AG20443 (cell line): ENCODE measurements around the gene CRK.
"Not testable (repeated sequence)": the region's sequence is repeated elsewhere in the genome, so short reads cannot be mapped to it uniquely, and the experiment has no call there.

Experiments used
- DNase-seq: peaks from one replicate; pipeline ENCODE4 v3.0.0; 2012; ENCODE audit warnings: low spot score, mixed read lengths

The CRK gene

DNA sequence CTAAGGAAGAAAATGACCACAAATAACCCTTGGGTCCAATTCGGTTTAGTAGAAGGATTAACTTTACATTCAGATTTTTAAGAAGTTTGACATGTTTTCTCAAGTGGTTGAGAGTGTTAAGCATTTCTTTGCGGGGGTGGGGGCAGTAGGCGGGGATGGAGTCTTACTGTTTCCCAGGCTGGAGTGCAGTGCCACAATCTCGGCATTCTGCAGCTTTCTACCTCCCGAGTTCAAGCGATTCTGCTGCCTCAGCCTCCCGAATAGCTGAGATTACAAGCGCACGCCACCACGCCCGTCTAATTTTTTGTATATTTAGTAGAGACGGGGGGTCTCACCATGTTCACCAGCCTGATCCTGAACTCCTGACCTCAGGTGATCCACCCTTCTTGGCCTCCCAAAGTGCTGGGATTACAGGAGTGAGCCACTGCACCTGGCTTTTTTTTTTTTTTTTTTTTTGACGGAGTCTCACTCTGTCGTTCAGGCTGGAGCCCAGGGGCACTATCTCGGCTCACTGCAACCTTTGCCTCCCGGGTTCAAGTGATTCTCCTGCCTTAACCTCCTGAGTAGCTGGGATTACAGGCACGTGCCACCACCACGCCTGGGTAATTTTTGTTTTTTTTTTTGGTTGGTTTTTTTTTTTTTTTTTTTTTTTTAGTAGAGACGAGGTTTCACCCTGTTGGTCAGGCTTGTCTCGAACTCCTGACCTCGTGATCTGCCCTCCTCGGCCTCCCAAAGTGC lies 68.4 kb downstream of the CRK start:
- DNase-seq: not testable (repeated sequence)

DNA sequence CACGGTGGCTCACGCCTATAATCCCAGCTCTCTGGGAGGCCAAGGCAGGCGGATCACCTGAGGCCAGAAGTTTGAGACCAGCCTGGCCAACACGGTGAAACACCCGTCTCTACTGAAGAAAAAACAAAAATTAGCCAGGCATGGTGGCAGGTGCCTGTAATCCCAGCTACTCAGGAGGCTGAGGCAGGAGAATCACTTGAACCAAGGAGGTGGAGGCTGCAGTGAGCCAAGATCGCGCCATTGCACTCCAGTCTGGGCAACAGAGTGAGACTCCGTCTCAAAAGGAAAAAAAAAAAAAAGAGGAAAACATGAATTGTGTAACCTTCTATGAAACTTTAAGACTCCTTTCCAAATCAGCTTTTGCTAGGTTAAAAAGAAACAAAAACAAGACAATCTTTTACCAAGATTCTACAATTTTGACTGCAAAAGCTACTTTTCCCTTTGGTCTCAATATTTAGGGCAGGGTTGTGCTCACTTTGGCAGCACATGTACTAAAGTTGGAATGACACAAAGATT lies 69.3 kb downstream of the CRK start:
- DNase-seq: not testable (repeated sequence)

DNA sequence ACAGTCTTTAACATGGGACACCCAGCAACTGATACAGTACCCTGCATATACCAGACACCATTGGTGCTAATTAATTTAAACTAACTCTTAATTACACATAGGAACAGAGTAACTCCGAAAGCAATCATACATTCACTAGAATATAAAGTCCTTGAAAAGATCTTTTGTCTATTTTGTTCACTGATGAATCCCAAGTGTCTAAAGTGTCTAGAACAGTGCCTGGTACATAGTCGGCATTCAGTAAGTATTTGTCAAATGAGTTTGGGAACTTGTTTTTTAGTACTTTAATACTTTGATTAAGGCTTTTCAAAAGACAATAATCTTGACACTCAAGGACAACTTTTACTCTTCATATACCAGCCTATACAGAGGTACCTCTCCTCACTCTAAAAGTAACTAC lies 69.8 kb downstream of the CRK start:
- no peak for DNase-seq

DNA sequence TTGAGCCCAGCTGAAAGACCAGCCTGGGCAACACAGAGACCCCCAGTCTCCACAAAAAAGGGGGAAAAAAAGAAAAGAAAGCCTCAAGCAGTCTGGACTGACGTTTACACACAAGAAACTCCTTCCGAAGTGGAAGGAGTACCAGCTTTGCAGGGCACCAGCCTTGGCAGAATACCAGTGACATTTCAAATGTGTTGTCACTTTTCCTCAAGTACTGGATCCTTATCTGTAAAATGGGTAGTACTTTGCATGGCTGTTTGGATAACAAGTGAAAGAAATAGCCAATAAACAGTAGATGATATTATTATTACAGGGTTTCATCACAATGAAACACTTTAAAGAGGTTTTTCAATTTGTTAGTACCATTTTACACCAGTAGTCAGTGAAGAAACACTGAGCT lies 70.2 kb downstream of the CRK start:
- no peak for DNase-seq

DNA sequence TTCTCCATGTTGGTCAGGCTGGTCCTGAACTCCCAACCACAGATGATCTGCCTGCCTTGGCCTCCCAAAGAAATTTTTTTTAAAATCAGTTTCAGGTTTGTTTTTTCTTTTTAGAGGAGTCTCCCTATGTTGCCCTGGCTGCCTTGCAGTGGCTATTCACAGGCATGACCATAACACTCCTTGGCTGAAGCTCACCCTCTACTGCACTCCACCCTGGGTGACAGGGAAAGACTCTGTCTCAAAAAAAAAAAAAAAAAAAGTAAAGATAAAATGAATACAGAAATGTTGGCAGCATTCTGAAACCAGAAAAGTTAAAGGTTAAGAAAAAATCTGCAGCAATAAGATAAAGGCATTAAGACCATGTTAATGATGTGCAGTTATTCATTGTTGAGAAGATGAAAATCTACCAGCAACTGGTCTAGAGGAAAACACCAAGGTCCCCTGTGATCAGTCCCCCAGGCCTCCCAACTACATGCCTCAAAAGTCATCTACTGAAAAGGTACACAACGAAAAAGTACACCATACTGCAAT lies 71.1 kb downstream of the CRK start:
- no peak for DNase-seq

DNA sequence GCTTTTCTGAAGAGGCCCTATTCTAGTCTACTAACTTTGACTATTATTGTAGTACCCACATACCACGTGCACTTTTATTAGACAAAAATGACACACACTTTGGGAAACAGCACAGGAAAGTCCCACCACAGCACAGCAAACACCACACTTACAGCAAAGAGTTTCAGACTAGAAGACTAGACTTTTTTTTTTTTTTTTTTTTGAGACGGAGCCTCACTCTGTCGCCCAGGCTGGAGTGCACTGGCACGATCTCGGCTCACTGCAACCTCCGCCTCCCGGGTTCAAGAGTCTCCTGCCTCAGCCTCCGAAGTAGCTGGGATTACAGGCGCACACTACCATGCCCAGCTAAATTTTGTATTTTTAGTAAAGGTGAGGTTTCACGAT lies 76.1 kb downstream of the CRK start:
- no peak for DNase-seq

DNA sequence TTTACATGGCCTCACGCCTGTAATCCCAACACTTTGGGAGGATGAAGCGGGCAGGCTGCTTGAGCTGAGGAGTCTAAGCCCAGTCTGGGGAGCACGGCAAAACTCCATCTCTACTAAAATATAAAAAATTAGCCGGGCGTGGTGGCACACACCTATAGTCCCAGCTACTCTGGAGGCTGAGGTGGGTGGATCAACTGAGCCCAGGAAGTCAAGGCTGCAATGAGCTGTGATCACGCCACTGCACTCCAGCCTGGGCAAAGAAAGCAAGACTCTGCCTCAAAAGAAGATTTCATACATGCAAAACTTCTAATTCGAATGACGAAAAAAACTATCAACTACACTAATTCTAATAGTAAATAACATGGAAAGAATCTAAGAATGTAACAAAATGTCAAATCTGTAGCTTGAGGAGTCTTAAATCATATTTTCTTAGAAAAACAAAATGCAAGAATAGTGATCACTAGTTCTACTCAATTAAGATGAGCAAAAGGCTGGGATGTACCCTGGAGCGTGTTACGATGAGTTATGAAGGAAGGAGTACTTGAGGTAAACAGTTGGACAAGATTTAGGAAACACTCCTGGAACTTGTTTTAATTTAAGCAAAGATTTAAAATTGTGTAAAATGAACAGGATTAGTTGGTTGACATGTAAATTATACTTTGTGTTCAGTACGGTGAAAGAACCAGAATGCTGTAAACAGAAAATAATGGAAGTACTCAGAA lies 76.7 kb downstream of the CRK start:
- DNase-seq: no peak

DNA sequence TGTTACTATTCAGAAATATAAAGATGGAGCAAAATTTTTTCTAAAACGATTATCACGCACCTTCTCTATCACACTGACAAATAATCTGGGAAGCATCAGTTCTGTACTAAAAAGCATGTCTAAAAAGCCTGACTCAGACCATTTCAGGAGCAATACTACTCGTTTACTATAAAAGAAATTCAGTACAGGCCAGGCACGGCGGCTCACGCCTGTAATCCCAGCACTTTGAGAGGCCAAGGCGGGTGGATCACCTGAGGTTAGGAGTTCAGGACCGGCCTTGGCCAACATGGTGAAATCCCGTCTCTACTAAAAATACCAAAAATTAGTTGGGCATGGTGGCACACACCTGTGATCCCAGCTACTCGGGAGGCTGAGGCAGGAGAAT lies 77.6 kb downstream of the CRK start:
- not testable (repeated sequence) for DNase-seq

DNA sequence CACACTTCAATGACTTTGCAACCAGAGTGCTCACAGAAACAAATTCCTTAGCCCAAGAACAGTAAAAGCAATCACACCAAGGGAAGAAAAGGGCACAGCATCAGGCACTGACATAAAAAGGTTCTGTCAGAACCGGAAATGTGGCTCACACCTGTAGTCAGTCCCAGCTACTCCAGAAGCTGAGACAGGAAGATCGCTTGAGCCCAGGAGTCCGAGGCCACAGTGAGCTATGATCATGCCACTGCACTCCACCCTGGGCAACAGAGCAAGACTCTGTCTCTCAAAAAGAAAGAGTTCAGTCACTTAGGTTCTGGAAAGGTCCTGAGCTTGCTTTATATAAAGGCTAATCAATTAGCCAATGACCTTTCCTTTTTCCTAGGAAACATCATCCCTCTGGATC lies 78.7 kb downstream of the CRK start:
- DNase-seq: no peak

DNA sequence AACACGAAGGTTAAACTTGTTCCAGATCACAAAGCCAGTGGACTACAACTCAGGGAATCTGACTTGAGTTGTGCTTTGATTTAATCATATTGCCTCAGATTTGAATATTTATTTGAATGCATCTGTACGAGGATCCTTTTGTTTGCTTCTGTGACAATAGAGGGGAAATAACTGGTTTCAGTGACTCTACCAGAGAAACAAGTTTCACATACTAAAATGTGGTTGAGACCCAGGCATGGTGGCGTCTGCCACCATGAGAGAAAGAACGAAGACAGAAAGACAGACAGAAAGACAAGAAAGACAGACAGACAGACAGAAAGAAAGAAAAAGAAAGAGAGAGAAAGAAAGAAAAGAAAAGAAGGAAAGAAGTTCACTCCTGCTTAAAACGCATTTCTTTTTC lies 80.0 kb downstream of the CRK start:
- no peak for DNase-seq

DNA sequence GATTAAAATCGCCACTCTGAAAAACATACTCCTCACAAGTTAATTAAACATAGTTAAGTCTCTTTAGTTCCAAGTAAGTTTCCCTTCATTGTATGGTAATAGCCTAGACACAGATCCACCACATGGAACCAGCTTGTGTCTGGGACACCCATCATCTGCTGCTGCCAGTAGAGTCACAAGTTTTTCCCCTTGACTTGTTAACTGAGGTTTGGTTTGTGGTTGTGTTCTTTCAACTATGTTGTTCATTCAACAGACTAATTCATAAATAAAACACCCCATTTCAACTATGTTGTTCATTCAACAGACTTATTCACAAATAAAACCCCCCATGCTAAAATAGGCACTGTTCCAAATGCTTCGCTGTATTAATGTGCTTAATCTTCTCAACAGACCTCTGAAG lies 80.4 kb downstream of the CRK start:
- DNase-seq: no peak

DNA sequence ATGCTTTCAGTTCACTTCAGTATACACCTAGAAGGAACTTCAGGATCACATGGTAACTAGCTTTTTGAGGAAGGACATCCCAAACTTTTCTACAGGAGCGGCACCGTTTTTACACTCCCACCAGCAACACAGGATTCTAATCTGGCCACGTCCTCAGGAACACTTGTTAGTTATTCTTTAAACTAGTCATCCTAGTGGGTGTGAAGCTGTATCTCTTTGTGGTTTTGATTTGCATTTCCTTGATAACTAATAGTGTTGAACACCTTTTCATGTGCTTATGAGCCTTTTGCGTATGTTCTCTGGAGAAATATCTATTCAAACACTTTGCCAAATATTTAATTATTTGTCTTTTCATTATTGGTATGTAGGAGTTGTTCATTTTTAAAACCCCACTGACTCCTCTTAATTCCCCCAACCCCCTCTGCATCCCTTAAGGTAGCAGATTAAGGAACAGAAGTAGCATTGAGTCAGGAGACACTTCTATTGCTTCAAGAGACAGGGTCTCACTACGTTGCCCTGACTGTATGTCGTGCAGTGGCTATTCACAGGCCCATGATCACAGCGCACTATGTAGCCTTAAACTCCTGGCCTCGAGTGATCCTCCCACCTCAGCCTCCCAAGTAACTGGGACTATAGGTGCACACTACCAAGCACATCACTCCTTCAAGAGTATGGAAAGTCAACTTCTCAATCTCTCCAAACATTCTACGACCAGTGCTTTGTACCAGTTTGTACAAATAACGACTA lies 81.4 kb downstream of the CRK start:
- DNase-seq: no peak

DNA sequence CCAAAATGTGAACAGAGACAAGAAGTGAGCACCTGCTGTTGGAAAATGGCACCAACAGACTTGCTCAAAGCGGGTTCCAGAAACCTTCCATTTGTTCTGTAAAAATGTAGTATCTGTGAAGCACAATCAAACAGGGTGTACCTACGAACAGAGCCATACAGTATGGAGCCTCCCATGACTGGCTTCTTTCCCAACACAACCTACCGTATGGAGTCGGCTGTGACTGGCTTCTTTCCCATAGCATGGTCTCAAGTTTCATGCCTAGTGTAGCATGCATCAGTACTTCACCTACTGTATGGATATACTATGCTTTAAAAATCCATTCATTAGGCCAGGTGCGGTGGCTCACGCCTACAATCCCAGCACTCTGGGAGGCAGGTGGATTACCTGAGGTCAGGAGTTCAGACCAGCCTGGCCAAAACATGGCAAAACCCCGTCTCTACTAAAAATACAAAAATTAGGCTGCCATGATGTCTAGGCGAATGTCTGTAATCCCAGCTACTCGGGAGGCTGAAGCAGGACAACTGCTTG lies 82.3 kb downstream of the CRK start:
- DNase-seq: no peak

DNA sequence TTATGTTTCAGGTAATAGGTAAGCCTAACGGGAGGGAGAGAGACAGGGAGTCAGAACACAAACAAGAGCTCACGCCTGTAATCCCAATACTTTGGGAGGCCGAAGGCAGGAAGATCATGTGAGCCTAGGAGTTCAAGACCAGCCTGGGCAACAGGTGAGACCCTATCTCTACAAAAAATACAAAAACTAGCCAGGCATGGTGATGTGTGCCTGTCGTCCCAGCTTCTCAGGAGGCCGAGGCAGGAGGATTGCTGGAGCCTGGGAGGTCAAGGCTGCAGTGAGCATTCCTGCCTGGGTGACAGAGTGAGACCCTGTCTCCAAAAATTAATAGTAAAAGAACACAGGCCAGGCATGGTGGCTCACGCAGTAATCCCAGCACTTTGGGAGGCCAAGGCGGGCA lies 83.4 kb downstream of the CRK start:
- no peak for DNase-seq

DNA sequence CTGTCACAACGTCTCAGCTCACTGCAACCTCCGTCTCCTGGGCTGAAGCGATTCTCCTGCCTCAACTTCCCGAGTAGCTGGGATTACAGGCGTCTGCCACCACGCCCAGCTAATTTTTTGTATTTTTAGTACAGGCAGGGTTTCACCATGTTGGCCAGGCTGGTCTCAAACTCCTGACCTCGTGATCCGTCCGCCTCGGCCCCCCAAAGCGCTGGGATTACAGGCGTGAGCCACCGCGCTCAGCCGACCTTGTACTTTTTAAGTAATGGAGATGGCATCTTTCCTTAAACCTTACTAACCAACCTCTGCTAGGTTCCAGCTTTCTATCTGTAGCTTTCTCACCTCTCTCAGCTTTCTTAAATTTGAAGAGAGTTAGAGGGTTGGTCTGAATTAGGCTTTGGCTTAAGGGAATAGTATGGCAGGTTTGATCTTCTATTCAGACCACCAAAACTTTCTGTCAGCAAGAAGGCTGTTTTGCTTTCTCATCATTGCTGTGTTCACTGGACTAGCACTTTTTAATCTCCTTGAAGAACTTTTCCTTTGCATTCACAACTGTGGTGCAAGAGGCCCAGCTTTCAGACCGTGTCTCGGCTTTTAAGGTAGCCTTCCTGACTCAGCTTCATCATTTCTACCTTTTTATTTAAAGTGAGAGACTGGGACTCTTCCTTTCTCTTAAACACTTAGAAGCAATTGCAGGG lies 84.0 kb downstream of the CRK start:
- DNase-seq: no peak
